Suppressor macrophage (primary cell): ENCODE measurements around the gene MAFG.

Source experiments
- DNase-seq, 4 experiments: peaks; one replicate each; pipeline ENCODE4 v3.0.0-alpha.2; 2020 to 2022

Gene MAFG

DNA sequence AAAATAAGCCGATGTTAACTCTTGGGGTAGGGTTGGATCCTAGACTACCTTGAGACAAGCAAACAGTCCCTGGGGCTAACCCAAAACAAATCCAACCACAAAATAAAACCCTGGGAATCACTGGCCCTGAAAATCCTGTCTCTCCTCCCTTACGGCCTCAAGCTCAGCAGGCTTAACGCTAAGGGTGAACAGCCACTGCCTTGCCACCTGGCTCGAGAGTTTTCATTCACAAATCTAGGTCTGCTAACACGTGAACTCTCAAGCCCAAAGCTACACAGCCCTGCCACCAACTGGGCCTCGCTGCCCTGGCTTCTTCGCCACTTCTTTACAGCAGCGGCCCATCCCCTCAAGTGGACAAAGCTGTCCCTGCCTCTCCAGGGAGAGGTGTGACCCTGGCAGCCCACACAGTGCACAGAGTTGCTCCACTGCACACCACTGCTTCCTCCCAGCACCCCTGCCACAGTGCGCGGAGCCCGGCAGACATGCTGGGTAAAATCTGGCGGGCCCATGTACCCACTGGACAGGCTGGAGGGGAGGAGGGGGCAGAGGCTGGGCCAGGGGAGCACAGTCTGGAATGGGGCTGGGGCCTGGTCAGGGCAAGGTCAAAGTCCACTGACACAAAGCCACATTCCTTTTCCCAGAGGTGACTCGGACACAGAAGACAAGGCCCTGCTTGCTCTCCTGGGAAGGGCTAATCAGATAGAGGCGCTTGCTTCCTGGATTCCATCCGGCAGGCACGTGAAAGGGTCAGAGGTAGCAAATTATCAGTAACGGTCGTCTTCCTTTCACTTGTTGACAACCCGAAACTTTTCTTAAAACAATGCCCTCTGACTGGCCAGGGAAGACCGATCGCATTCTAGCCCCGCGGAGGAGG, 17.3 kb downstream of the MAFG start:
- DNase-seq = peak in 3 of 4 experiments; percentile 50 to 66 (median 51)

DNA sequence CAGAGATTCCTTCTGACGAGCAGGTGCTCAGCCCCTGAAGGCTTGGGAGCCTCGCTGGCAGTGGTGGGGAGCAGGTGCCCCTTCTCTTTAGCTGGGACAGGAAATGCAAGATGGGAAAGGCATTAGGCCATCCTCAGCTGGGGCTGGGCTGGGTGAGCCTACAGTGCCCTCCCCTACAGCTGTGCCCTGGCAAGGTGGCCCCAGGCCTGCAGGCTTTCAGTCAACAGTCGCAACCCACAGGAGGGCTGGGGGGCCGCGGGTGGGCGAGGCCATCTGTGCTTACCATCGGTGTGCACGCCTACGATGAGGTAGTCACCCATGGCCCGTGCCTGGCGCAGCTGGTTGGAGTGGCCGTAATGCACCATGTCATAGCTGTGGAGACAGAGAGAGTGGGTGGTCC, 18.3 kb downstream of the MAFG start:
- DNase-seq = no peak

DNA sequence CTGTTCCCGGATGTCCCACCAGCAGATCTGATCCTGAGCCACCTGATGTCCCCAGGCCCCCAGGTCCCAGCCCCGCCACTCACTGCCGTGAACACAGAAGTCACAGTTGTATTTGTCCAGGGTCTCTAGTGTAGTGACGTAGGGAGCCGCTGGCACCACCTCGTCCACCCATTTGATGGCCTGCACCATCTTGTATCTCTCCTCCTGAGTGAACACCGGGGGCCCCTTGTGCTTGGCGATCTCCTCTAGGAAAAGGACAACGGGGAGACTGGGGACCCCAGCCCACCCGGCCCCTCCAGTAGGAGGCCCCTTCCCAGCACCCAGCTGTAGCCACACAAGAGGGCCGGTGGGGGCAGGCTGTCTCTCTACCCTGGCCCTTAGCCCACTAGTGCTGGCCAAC, 18.7 kb downstream of the MAFG start:
- DNase-seq = no peak

DNA sequence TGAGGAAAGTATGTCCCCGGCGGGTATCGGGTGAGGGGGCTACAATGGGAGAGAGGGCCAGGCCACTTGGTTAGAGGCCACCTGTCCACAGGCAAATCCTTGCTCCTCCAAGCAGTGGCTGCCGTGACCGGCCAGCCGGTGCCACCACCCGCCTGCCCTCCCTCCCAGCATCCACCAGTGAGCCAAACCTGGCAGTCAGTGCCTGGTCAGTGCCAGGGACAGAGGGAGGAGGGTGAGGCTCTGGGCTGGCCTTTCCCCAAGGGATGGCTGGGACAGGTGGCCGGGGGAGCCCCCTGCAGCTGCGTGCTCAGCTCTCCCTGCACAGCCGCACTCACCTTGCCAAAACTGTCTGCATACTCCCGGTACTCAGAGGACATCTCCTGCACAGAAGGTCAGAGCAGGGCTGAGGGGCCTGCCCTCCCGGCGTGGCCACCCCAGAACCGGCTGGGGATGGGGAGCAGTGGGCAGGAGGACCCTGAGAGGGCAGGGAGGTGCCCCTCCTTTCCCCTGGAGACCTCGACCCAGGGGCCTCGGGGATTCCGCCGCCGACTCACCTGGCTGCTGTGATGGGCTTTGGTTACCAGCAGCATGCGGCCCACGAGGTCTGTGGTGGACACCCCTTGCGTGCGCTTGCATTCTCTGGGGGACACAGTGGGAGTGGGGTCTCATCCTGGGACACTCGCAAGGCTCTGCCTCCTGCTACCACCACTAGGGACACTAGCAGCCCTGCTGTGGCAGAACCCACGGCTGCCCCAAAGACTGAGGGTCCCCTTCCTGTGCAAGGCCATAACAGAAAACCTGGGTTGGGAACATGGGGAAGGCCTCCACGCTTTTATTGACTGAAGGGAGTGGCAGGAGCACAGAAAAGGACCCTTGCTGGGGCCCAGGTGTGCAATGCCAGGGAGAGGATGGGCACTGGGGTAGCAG, 20.1 kb downstream of the MAFG start:
- DNase-seq = no peak

DNA sequence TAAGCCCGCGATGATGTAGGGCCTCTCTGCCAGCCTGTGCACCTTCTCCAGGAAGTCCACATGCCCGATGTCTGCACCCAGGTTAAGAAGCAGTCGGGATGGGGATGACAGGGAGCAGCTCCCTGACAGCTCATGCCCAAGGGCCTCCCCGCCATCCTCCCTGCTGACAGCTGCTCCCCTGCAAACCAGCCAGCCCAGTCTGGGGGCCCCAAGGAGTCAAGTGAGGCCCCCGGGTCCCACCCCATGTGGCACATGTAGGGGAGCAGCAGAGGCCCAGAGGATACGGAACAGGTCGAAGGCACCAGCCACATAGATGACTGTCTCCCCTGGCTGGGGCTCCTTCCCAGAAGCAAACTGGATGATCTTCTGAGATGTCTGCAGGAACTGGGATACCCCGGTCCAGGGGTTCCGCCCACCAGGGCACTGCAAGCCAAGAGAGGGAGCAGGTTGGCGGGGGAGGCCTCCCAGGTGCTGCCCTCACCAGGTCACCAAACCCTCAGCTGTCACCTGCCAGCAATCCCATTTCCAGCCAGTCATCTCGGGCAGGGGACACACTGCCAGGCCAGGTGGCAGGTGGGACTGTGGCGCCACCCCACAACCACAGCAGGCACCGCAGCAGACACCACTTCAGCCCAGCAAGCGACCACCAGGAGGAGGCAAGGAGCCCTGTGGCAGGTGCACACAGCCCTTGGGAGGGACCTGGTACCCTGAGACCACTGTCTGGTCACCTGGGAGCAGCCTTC, 20.9 kb downstream of the MAFG start:
- DNase-seq = no peak

DNA sequence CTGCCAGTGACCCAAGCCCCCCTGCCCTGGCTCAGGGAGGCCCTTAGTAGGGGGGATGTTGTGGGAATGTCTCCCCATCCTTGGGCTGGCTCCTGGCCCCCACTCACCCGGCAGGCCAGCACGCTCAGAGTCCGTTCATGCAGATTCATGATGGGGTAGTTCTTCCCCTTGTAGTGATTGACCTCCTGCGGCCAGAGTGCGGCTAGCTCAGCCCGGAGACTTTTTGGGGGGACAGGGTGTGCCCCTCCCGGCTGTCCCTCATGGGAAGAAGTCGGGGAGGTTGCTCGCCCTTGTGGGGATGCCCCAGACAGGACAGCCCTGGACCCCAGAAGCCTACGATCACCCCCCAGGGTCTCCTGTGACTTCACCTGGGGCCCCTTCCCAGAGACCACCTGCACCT, 21.5 kb downstream of the MAFG start:
- DNase-seq = no peak

DNA sequence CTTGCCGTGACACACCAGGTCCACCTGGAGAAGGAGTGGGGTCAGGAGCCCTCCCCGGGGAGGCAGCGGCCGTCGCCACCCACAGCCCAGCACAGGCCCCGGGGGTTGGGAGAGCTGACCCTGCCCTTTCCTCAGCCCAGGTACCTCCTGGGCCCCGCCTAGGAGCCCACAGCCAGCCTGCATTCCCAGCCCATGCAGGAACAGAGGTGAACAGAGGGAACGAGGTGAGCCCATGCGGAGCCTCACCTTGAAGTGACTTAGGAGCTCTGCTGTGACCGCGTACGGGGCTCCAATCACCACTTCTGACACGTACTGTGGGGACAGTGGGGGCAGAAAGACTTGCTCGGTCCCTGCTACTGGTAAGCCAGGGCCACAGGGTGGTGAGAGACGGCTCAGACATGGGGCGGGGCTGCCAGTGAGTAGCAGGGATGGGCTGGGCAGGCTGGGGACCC, 22.1 kb downstream of the MAFG start:
- no peak for DNase-seq

DNA sequence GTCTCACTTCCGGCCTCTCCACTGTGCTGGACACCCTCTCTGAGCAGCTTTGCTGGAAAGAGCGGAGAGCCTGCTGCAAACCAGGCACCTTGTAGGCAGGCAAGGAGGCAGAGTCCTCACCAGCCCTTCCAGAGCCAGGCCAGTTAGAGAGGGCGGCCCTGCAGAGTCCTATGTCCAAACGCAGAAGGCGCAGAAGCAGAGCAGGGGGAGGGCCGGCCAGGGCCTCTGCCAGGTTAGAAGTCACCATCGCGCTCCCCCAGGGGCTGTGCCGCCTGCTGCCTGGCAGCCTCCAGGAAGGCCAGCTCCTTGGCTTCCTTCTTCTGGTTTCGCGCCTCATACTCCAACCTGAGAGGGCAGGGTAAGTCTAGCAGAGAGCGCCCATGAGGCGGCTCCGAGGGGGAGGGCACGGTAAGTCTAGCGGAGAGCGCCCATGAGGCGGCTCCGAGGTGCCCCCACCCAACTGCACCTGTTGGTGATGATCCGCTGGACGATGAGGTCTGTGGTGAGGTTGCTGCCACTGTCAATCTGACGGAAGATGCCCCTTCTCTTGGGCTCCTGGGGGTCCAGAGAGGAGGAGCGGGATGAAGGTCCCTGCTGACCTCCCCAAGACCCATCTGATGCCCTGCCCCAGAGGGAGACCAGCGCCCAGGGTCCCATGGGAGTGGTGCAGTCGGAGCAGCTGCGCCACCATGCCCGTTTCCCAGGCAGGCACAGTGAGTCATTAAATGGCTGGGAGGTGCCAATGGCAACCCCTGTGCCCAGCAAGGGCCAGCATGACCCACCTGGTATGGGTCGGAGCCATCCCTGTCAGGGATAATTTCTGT, 22.7 kb downstream of the MAFG start:
- DNase-seq = no peak

DNA sequence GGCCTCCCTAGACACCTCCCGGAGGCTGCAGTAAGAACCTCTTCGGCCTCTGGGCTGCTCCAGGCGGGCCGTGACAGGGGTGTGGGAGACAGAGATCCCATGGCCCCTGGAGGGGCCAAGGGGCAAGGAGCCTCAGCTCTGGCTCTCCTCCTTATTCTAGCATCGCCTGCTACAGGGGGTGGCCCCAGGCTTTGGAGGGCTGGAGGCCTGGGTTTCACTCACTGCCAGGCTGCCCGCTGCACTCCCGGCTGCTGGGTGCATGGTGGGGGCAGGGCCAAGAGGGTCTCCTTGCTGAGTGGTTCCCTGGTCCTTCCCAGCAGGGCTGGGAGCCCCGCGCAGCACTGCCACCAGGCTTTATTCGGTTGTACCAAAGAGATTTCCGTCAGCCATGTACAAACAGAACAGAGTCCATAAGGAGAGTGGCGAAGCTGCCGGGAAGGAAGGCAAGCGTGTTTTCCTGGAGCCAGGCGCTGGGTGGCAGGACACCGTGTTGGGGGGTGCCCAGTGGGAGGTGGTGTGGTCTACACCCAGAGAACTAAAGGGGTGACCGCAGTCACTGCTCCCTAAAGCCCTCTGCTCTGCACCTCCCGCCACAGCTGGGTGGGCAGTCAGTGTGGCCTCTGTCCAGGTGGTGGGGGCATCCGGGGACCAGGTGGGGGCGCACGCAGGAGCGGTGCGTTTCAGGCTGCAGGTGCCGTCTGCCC, 23.5 kb downstream of the MAFG start:
- DNase-seq = no peak

DNA sequence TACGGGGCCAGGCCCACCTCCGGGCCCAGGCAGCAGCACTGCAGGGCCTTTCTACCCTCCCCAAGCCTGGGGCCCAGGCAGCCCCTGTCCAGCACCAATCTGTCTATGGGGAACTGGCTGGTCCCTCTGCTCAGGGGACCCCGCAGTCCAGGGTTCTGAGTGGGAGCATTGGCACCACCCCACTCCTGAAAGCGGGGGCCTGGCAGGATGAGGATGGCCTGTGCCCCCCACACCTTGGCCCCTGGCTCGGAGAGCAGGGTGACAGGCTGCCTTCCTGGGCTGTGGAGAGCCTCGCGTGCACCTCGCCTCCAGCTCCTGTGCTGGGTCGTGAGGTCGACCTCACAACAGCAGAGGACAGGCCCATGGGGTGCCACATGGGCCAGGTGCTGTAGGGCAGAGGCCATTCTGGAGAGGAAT, 24.1 kb downstream of the MAFG start:
- no peak for DNase-seq

DNA sequence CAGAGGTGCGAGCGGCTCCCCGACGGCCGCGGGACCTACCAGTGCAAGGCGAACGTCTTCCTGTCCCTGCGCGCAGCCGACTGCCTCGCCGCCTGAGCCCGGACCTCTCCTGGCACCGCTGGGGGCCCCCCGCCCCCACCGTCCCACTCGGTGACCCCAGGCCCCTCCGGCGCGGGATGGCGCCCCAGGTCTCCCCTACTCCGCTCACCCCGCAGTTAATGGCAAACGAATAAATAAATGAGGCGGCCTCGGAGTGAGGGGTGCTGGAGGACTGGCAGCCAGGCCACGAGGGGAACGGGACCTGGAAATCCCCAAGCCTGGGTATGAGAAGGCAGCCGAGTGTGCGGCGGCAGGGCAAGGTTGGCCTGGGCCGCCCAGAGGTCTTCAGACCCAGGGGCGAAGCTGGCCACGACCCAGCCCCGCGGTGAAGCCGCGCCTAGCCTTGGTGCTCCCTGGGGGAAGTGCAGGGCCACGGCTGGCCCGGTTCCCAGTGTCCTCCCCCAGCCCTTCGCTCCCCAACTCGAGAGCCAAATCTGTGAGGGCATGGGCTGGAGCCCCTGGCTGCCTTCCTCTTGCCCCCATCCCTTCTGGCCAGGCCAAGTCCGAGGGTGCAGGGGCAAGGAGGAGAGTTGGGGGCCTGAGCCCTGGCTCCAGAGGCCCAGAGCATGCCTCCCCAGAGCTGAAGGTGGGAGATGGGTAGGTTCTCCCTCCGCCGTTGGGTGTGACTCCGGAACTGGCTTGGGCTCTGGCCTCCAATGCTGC, 24.7 kb downstream of the MAFG start:
- DNase-seq = no peak

DNA sequence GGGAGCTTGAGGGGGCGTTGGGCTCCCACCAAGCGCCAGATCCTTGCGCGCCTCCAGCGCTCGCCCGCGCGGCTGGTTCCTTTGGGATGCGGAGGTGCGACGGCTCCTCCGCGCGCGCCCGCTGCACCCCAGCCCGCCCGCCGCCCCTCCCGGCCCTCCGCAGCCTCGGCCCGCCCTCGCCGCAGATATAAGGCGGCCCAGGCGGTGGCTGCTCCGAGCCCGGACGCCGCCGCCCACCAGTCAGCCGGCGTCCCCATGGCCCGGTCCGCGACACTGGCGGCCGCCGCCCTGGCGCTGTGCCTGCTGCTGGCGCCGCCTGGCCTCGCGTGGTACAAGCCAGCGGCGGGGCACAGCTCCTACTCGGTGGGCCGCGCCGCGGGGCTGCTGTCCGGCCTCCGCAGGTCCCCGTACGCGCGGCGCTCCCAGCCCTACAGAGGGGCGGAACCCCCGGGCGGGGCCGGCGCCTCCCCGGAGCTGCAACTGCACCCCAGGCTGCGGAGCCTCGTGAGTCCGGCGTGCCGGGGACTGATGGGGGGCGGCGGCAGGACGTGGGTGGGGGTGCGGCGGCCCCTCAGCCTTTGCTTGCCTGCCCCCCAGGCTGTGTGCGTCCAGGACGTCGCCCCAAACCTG, 25.4 kb downstream of the MAFG start, which contains the start of gene NPB:
Gene NPB, plus strand, starts transcription at position 216 of the 630 bp plus-strand sequence. Its CDS starts 40 bp downstream, at position 256.
- peak; percentile 27 to 67 (median 44) for DNase-seq

DNA sequence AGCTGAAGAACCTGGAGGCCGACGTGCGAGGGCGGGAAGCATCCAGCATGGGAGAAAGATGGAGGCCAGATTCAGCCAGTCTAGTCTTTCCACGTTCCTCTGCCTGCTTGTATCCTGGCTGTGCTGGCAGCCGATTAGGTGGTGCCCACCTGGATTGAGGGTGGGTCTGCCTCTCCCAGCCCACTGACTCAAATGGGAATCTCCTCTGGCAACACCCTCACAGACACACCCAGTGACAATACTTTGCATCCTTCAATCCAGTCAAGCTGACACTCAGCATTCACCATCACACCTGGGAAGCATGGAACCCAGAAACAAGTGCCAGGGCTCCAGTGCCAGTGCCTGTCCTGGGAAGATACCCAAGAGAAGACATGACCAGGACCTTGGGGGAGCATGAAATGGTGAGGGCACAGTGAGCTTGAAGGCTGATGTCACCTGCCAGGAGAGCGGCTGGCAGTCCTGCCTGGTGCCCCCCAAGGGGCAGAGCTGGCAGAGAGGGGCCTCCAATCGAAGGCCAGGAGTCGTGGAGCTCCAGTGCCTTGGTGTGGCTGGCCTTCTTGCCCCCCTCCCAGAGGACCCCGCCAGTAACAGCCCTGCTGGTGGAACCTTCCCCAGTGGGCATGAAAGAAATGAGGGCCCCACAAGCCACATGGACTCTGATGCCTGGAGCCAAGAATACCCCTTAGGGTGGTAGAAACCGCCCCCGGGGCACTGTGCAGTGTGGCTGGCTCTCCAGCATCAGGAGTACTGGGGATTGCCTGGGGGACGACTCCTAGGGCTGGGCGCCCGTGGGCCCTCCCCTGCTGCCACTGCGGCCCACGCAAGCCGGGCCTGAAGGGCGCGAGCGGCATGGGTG, 26.1 kb downstream of the MAFG start:
- no peak for DNase-seq

DNA sequence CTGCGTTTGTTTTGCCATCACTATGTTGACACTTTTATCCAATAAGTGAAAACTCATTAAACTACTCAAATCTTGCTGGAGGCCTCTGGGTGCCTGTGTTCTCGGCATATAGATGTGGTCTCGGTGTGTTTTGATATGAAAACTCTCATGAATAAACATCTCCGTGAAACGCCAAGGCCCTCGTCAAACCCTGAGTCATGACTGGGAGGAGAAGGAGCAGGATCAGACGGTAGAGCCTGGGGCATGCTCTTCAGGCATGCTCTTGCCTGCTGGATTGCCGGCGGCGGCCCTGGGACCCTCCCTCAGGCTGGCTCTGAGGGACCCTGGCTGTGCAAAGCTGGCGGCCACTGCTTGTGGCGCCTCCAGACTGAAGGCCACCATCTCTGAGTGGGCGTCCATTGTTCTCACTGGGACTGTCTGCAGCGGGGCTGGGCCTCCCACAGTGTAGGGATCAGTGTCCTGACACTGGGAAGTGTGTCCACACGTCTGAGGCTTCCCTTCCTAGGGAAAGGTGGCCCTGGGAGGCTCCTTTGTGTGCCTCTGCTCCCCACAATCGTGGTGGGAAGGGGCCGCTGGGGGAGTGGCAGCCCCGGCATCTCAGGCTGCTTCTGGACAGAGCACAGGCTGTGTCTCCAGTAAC, 27.2 kb downstream of the MAFG start:
- DNase-seq = no peak

DNA sequence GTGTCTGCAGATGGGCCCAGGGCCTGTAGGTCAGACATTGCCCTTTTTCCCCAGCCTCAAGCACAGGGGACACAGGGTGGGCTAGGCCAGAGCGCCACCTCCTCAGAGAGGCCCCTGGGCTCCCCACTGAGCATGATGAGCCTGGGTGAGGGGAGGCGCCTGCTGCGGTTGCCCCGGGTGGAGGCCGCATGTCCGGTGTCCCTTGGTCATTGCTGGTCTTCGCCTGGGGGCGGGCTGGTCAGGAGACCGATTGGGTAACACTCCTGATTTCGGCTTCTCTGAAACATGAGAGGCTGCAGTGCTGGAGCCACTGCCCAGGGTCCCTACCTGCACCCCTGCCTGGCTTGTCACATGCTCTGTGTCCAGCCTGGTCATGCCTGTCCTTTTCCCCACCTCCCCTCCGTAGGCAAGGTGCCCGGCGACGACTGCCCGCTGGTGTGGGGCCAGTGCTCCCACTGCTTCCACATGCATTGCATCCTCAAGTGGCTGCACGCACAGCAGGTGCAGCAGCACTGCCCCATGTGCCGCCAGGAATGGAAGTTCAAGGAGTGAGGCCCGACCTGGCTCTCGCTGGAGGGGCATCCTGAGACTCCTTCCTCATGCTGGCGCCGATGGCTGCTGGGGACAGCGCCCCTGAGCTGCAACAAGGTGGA, 27.9 kb downstream of the MAFG start:
- no peak for DNase-seq

DNA sequence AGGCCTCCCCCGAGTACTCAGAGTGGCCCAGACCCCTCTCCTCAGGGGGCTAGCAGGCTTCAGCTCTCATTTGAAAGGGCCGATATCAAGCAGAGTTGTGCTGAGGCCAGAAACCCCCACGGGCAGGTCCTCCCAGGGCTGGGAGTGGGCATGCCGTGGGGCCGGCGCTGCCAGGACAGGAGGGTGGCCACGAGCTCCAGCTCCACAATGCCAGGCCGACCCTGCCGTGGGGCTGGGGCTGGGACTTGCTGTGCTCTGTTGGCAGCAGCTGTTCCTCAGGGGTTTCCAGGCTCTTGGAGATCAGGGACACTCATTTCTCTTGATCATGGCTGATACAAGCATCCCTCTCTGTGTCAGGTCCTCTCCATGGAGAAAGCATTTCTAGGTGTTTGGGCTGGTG, 28.6 kb downstream of the MAFG start:
- DNase-seq = no peak

DNA sequence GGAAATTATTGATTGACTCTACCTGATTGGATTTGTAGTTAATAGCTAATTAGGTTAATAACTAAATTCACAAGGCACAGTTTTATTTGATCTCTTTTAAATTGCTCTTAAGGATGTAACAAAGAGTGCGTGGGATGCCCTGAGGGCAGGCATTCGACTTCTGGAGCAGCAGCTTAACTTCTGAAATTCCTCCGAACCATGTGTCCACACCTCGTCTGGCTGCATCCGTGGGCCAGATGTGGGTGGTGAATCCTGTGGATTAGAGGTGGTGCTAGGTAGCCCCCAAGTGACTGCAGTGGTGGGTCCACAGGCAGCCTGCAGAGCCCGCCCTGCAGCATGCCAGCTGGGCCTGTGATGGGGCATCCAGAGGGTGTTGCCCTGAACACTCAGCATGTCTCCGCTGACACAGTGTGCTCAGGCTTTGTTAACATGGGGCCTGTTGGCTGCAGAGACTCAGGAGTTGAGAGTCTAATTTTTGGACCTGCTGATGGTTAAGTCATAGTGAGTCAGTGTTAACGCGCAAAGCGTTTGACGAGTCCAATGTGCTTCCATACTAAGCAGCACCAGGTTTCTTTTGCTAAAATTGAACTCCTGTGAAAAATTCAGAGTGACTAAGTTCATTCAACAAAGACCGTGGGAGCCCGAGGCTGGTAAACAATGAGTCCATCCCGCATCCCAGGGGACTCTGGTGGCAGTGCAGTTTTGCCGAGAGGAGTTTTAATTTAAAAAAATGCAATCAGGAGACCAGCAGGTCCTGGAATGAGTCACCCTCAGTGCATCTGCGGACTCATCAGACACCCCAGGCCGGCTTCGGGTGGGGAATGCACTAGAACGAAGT, 29.3 kb downstream of the MAFG start:
- no peak for DNase-seq
